ENCODE results near the gene WIPI1.

GRCh38 chr17:68437979-68438822, 19.1 kb downstream of the WIPI1 start:
- TF ChIP-seq, protein P1, sequence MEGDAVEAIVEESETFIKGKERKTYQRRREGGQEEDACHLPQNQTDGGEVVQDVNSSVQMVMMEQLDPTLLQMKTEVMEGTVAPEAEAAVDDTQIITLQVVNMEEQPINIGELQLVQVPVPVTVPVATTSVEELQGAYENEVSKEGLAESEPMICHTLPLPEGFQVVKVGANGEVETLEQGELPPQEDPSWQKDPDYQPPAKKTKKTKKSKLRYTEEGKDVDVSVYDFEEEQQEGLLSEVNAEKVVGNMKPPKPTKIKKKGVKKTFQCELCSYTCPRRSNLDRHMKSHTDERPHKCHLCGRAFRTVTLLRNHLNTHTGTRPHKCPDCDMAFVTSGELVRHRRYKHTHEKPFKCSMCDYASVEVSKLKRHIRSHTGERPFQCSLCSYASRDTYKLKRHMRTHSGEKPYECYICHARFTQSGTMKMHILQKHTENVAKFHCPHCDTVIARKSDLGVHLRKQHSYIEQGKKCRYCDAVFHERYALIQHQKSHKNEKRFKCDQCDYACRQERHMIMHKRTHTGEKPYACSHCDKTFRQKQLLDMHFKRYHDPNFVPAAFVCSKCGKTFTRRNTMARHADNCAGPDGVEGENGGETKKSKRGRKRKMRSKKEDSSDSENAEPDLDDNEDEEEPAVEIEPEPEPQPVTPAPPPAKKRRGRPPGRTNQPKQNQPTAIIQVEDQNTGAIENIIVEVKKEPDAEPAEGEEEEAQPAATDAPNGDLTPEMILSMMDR (IDR thresholded peaks at IDR 0.05): no peak
- TF ChIP-seq EZH2phosphoT487 (IDR thresholded peaks at IDR 0.05): no peak
